GM23248 (cell line): ENCODE results near the gene ATG9B. TPM values are rescaled to one million over a fixed set of nuclear protein-coding genes. Genes with fewer than 3 reads are reported as not detected.

Source experiments
- DNase-seq: peaks from one replicate; pipeline ENCODE4 v3.0.0-alpha.2; 2015
- H2AFZ ChIP-seq: fragments of 200-600 bp; sonication (generic); 2 replicates; pipeline ENCODE4 v1.6.1; 2016; ENCODE audit warnings: antibody characterized with exemption
- H3F3A ChIP-seq: fragments of 200-600 bp; sonication (generic); 2 replicates; pipeline ENCODE4 v1.6.1; 2016; ENCODE audit warnings: mild to moderate bottlenecking, antibody characterized with exemption, mixed run types; ENCODE audit not compliant: insufficient read depth
- H3K27ac ChIP-seq: fragments of 200-600 bp; sonication (generic); 2 replicates; pipeline ENCODE4 v1.5.1; 2016; ENCODE audit warnings: mild to moderate bottlenecking
- H3K27me3 ChIP-seq: fragments of 200-600 bp; sonication (generic); replicated peaks from 2 replicates; pipeline ENCODE4 v1.6.1; 2016; ENCODE audit warnings: mild to moderate bottlenecking; ENCODE audit not compliant: insufficient read depth
- H3K36me3 ChIP-seq: fragments of 200-600 bp; sonication (generic); 2 replicates; pipeline ENCODE4 v1.6.1; 2016; ENCODE audit warnings: low read depth, mild to moderate bottlenecking
- H3K4me1 ChIP-seq: fragments of 200-600 bp; sonication (generic); 2 replicates; pipeline ENCODE4 v1.6.1; 2016; ENCODE audit warnings: mild to moderate bottlenecking; ENCODE audit not compliant: insufficient read depth
- H3K4me2 ChIP-seq: fragments of 200-600 bp; sonication (generic); one replicate; pipeline ENCODE4 v1.6.1; 2016; ENCODE audit warnings: mild to moderate bottlenecking; ENCODE audit not compliant: unreplicated experiment
- H3K4me3 ChIP-seq: fragments of 200-600 bp; sonication (generic); 2 replicates; pipeline ENCODE4 v1.5.1; 2016; ENCODE audit warnings: mild to moderate bottlenecking
- H3K79me2 ChIP-seq: fragments of 200-600 bp; sonication (generic); 2 replicates; pipeline ENCODE4 v1.6.1; 2016; ENCODE audit warnings: mild to moderate bottlenecking; ENCODE audit not compliant: insufficient read depth
- H3K9ac ChIP-seq: fragments of 200-600 bp; sonication (generic); 2 replicates; pipeline ENCODE4 v1.6.1; 2016; ENCODE audit warnings: mild to moderate bottlenecking
- H3K9me2 ChIP-seq: fragments of 200-600 bp; sonication (generic); 2 replicates; pipeline ENCODE4 v1.6.1; 2016; ENCODE audit warnings: mixed run types, mild to moderate bottlenecking, moderate library complexity; ENCODE audit not compliant: insufficient read depth
- H3K9me3 ChIP-seq: fragments of 200-600 bp; sonication (generic); one replicate; pipeline ENCODE4 v1.6.1; 2017; ENCODE audit warnings: low read depth
- H4K20me1 ChIP-seq: fragments of 200-600 bp; sonication (generic); 2 replicates; pipeline ENCODE4 v1.6.0; 2016; ENCODE audit not compliant: insufficient read depth
- EZH2 ChIP-seq: fragments of 200-600 bp; sonication (generic); IDR thresholded peaks from 2 replicates; pipeline ENCODE4 v1.6.1; 2018; ENCODE audit warnings: antibody characterized with exemption, mild to moderate bottlenecking; ENCODE audit not compliant: insufficient read depth, poor library complexity, severe bottlenecking
- EZH2phosphoT487 ChIP-seq: fragments of 200-600 bp; sonication (generic); IDR thresholded peaks from 2 replicates; pipeline ENCODE4 v1.6.1; 2018; ENCODE audit warnings: antibody characterized with exemption, moderate library complexity, mild to moderate bottlenecking, low read depth; ENCODE audit not compliant: insufficient read depth
- WGBS, 2 experiments: methylation state at CpG; one replicate each; pipeline ENCODE4 v1.1.6; 2015 to 2017; ENCODE audit warnings: low lambda C conversion rate in 2 of 2, low coverage in 1 of 2; ENCODE audit errors: missing lambda C conversion rate in 2 of 2; 5-methylcytosine and 5-hydroxymethylcytosine counted together
- in situ Hi-C: fragments of 300-500 bp; cut with MboI; formaldehyde crosslinking; loops from 2 replicates; pipeline ENCODE4 v1.15.0; 2020
- polyA plus RNA-seq: library from polyadenylated mRNA; unstranded; fragments of >200 nt; fragmentation: Nextera tagmentation; extraction: Ambion mirVana; gene quantifications from 2 replicates; pipeline ENCODE4 v1.2.1, GENCODE V29; 2016
- total RNA-seq: library from RNA; depleted of rRNA; stranded (reverse); fragments of >200 nt; shearing (Covaris generic); gene quantifications from 2 replicates; pipeline ENCODE4 v1.2.3, GENCODE V29; 2014

Gene ATG9B
- total and polyA plus RNA-seq, 2 experiments from 2014 or later = 0.79 TPM; not detected in 1

GRCh38 chr7:150982351-150982750, 41.9 kb downstream of the ATG9B start:
- H3K27ac ChIP-seq = no peak overlapping the region
- no peak overlapping the region for H3K4me3 ChIP-seq
- H3K79me2 ChIP-seq = no peaks in the 10 kb centered on the region
- H3K9me3 ChIP-seq = no peaks in the 10 kb centered on the region
- no peaks in the 10 kb centered on the region for H3K36me3 ChIP-seq
- peaks cover 22% of the 10 kb centered on the region for H3K27me3 ChIP-seq
- TF ChIP-seq EZH2phosphoT487 = no peak
- TF ChIP-seq EZH2 = no peak
- no peaks in the 10 kb centered on the region for H4K20me1 ChIP-seq
- H2AFZ ChIP-seq = no peak overlapping the region
- H3F3A ChIP-seq = no peaks in the 10 kb centered on the region
- in situ Hi-C loops = no loop called here
- DNase-seq = no peak
- no peak overlapping the region for H3K4me2 ChIP-seq
- H3K9me2 ChIP-seq = no peaks in the 10 kb centered on the region
- no peaks in the 10 kb centered on the region for H3K4me1 ChIP-seq
- no peak overlapping the region for H3K9ac ChIP-seq
- 19 to 21% methylated on average over 3 of the region's 3 CpGs for whole genome bisulfite sequencing, 2 experiments

- peaks cover 29% of the 10 kb centered on the region for H3K27me3 ChIP-seq
- H3K4me3 ChIP-seq = no peak overlapping the region
- no peaks in the 10 kb centered on the region for H3K79me2 ChIP-seq
- H3K9ac ChIP-seq = no peak overlapping the region
- no peaks in the 10 kb centered on the region for H3K9me2 ChIP-seq
- no peaks in the 10 kb centered on the region for H3K36me3 ChIP-seq
- H4K20me1 ChIP-seq = no peaks in the 10 kb centered on the region
- H3K4me1 ChIP-seq = no peaks in the 10 kb centered on the region
- H3K27ac ChIP-seq = no peak overlapping the region
- no peaks in the 10 kb centered on the region for H3F3A ChIP-seq
- in situ Hi-C loops = no loop called here
- DNase-seq = no peak
- no peaks in the 10 kb centered on the region for H3K9me3 ChIP-seq
- no peak overlapping the region for H3K4me2 ChIP-seq
- TF ChIP-seq EZH2phosphoT487 = no peak
- TF ChIP-seq EZH2 = no peak
- WGBS, 2 experiments = 31 to 36% methylated on average over 6 of the region's 6 CpGs
- no peak overlapping the region for H2AFZ ChIP-seq
Measured at GRCh38 chr7:150981644-150982043, 42.6 kb downstream of the ATG9B start.

GRCh38 chr7:150980663-150981062, 43.6 kb downstream of the ATG9B start:
- Histone ChIP-seq H3K4me2 (no peak overlapping the region), H3K36me3 (no peaks in the 10 kb centered on the region), H3K9me3 (no peaks in the 10 kb centered on the region), H3K4me3 (no peak overlapping the region), H3K27me3 (peaks cover 36% of the 10 kb centered on the region), H4K20me1 (no peaks in the 10 kb centered on the region), H3F3A (no peaks in the 10 kb centered on the region), H3K9ac (no peak overlapping the region), H3K79me2 (no peaks in the 10 kb centered on the region), H3K9me2 (no peaks in the 10 kb centered on the region), H3K4me1 (no peaks in the 10 kb centered on the region), H3K27ac (no peak overlapping the region), H2AFZ (no peak overlapping the region)
- 0 to 2% methylated on average over 2 of the region's 2 CpGs for WGBS, 2 experiments
- no peak for DNase-seq
- TF ChIP-seq EZH2phosphoT487 = no peak
- TF ChIP-seq EZH2 = no peak
- in situ Hi-C loops = no loop called here

GRCh38 chr7:150979713-150980390, 44.4 kb downstream of the ATG9B start:
- H3K36me3 ChIP-seq = no peaks in the 10 kb centered on the region
- TF ChIP-seq EZH2 (no peak), EZH2phosphoT487 (no peak)
- no peaks in the 10 kb centered on the region for H3F3A ChIP-seq
- 38 to 44% methylated on average over 7 of the region's 7 CpGs for WGBS, 2 experiments
- DNase-seq = no peak
- H4K20me1 ChIP-seq = no peaks in the 10 kb centered on the region
- no peak overlapping the region for H3K4me2 ChIP-seq
- H3K9me3 ChIP-seq = no peaks in the 10 kb centered on the region
- no peak overlapping the region for H2AFZ ChIP-seq
- H3K27me3 ChIP-seq = peaks cover 43% of the 10 kb centered on the region
- H3K9me2 ChIP-seq = no peaks in the 10 kb centered on the region
- H3K9ac ChIP-seq = no peak overlapping the region
- no peaks in the 10 kb centered on the region for H3K79me2 ChIP-seq
- no peak overlapping the region for H3K4me3 ChIP-seq
- no peak overlapping the region for H3K27ac ChIP-seq
- in situ Hi-C loops = no loop called here
- H3K4me1 ChIP-seq = no peaks in the 10 kb centered on the region

- WGBS, 2 experiments = 2 to 6% methylated on average over 24 to 60 of the region's 81 CpGs
- no peaks in the 10 kb centered on the region for H3K79me2 ChIP-seq
- no peaks in the 10 kb centered on the region for H3K9me2 ChIP-seq
- H3F3A ChIP-seq = no peaks in the 10 kb centered on the region
- no peak within 1 kb of the TSS for H3K9ac ChIP-seq
- H2AFZ ChIP-seq = no peak within 1 kb of the TSS
- DNase-seq = no peak
- no peaks in the 10 kb centered on the region for H4K20me1 ChIP-seq
- H3K4me2 ChIP-seq = no peak within 1 kb of the TSS
- H3K36me3 ChIP-seq = no peaks in the 10 kb centered on the region
- no peak within 1 kb of the TSS for H3K27ac ChIP-seq
- H3K4me1 ChIP-seq = no peaks in the 10 kb centered on the region
- H3K4me3 ChIP-seq = no peak within 1 kb of the TSS
- TF ChIP-seq EZH2phosphoT487 (no peak), EZH2 (no peak)
- in situ Hi-C loops = no loop called here
- H3K9me3 ChIP-seq = no peaks in the 10 kb centered on the region
- H3K27me3 ChIP-seq = peaks cover 49% of the 10 kb centered on the region
Measured at GRCh38 chr7:150978126-150978789, 46.0 kb downstream of the ATG9B start, which contains the start of gene KCNH2. Gene KCNH2 (minus strand): TSS chr7:150978321. CDS start chr7:150977913, 408 bp downstream.
